C4-2B (cell line): ENCODE measurements around the gene HOXB13.

Experiments
- H3K27ac ChIP-seq: fragments of 450-650 bp; 2 replicates; pipeline ENCODE4 v1.5.1; 2017
- ZFX ChIP-seq: fragments of 450-650 bp; IDR thresholded peaks from 2 replicates; pipeline ENCODE4 v1.6.1; 2017
- TF ChIP-seq, protein P1 (sequence below): fragments of 450-650 bp; conservative IDR thresholded peaks from 2 replicates; pipeline ENCODE4 v1.5.1; 2017; ENCODE audit warnings: mild to moderate bottlenecking

The HOXB13 gene

GRCh38 chr17:48728232-48729231, at the start of gene HOXB13:
Gene HOXB13 (minus strand): TSS chr17:48728750. CDS start chr17:48728593, 157 bp downstream.
- peak within 1 kb of the TSS; percentile 98 for H3K27ac ChIP-seq
- no peak for TF ChIP-seq ZFX
- TF ChIP-seq, protein P1, sequence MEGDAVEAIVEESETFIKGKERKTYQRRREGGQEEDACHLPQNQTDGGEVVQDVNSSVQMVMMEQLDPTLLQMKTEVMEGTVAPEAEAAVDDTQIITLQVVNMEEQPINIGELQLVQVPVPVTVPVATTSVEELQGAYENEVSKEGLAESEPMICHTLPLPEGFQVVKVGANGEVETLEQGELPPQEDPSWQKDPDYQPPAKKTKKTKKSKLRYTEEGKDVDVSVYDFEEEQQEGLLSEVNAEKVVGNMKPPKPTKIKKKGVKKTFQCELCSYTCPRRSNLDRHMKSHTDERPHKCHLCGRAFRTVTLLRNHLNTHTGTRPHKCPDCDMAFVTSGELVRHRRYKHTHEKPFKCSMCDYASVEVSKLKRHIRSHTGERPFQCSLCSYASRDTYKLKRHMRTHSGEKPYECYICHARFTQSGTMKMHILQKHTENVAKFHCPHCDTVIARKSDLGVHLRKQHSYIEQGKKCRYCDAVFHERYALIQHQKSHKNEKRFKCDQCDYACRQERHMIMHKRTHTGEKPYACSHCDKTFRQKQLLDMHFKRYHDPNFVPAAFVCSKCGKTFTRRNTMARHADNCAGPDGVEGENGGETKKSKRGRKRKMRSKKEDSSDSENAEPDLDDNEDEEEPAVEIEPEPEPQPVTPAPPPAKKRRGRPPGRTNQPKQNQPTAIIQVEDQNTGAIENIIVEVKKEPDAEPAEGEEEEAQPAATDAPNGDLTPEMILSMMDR: no peak

DNA sequence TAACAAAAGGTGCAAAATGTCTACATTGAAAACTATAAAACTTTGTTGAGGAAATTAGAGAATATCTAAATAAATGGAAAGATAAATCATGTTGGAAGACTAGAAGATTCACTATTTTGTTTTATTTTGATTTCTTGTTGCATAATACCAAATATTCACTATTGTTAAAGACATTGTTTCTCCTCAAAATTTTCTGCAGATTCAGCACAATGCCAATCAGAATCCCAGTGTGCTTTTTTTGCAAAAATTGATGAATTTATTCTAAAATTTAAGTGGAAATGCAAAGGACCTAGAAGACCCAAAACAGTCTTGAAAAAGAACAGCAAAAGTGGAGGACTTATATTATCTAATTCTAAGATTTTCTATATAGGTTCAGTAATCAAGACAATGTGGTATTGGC, 48.1 kb upstream of the HOXB13 start:
- TF ChIP-seq, protein P1: no peak
- TF ChIP-seq ZFX: no peak
- H3K27ac ChIP-seq: no peak overlapping the region

DNA sequence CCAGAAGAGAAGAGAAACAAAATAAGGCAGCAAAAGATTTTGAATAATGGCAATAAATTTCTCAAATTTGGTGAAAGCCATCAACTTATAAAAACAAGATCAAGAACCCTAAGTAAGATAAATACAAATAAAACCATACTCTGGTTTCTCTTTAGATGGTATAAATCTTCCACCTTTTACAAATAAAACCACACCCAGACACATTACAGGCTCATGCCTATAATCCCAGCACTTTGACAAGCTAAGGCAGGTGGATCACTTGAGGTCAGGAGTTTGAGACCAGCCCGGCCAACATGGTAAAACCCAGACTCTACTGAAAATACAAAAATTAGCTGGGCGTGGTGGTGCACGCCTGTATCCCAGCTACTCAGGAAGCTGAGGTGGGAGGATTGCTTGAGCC, 44.7 kb upstream of the HOXB13 start:
- TF ChIP-seq ZFX: no peak
- TF ChIP-seq, protein P1: no peak
- no peak overlapping the region for H3K27ac ChIP-seq

DNA sequence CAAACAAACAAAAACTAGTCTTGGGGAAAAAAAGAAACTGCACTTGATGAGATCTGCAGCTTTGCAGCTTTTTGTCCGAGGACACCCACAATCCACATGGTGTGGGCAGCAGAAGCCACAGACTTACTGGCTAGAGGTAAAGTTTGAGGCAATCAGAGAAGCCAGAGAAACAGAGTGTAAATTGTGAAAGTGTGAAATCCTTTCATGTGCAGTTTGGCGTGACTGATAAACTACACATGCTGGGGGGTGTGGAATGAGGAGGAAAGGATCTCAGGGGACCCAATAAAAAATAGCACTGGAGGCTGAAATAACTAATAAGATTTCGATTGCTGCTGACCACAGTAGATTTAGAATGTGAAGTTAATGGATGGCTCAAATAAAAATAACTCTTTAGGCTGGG, 42.4 kb upstream of the HOXB13 start:
- no peak overlapping the region for H3K27ac ChIP-seq
- TF ChIP-seq, protein P1: no peak
- no peak for TF ChIP-seq ZFX

DNA sequence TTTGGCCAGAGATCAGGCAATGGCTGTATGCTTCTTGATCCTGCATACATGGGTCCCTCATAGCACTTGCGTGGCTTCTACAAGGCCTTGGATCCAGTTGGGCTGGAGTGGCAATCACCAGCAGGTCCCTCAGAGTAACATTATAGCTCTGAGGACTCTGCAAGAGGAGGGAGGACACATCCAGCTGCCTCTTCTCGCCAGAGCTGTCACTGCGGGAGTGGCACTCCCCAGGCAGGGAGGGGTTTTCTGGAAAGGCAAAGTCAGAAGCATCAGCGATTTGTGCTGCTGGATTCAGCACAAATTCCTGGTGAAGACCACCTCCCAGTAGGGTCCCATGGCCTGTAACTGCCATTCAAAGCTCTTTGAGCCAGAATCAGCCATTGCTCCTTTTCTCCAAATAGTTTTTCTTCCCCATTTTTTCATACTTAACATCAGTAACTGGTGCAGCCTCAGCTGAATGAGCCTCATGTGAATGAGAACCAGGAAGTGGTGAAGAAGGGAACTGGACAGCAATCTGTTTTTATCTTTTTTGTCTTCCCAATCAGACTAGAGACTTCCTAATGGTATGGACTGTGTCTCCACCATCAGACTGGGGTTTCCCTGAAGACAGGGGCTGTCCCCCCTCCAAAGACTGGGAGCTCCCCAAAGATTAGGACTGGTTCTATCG, 40.6 kb upstream of the HOXB13 start:
- TF ChIP-seq, protein P1: no peak
- no peak for TF ChIP-seq ZFX
- no peak overlapping the region for H3K27ac ChIP-seq

DNA sequence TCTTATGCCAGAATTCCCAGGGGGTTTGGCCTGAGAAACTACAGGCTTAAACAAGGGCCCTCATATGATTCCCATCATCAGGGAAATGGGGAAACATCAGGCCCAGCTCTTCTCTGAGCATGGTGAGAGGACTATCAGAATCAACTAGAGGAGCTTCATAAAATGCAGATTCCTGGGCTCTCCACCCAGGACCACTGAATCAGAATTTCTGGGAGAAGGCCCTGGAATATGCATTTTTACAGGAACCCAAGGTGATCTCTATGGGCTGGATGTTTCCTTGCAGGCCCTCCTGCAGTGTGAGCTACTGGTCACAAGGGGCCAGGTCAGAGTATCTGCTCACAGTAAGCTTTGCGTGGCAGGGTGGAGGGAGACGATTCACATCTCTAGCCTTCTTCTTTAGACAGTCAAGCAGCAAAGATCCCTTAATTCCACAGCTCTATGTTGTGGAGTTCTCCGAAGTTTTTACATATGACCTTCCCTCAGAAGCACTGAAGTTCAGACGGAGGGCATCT, 38.8 kb upstream of the HOXB13 start:
- TF ChIP-seq, protein P1: no peak
- no peak overlapping the region for H3K27ac ChIP-seq

GRCh38 chr17:48761114-48761513, 32.6 kb upstream of the HOXB13 start:
- TF ChIP-seq ZFX: no peak
- TF ChIP-seq, protein P1: no peak
- H3K27ac ChIP-seq: peak overlapping the region; percentile 99
